ENCODE measurements around the gene RAB6B.

The RAB6B gene

GRCh38 chr3:133856316-133856715, 39.4 kb downstream of the RAB6B start:
- DNase-seq (ENCODE audit: low spot score), result no peak

GRCh38 chr3:133855772-133856171, 39.9 kb downstream of the RAB6B start:
- DNase-seq (ENCODE audit: low spot score), result no peak

GRCh38 chr3:133855002-133855370, 40.7 kb downstream of the RAB6B start:
- peak; percentile 69 for DNase-seq (ENCODE audit: low spot score)

- no peak for DNase-seq (ENCODE audit: low spot score)
Observed at GRCh38 chr3:133854264-133855001, 41.2 kb downstream of the RAB6B start.

- no peak for DNase-seq (ENCODE audit: low spot score)
Observed at GRCh38 chr3:133853925-133854227, 41.8 kb downstream of the RAB6B start.

- DNase-seq (ENCODE audit: low spot score), result no peak
Observed at GRCh38 chr3:133853063-133853924, 42.4 kb downstream of the RAB6B start.

GRCh38 chr3:133851931-133852330, 43.8 kb downstream of the RAB6B start:
- DNase-seq (ENCODE audit: low spot score), result no peak

GRCh38 chr3:133851266-133851906, 44.3 kb downstream of the RAB6B start:
- DNase-seq (ENCODE audit: low spot score), result no peak

GRCh38 chr3:133850034-133850433, 45.6 kb downstream of the RAB6B start:
- DNase-seq (ENCODE audit: low spot score), result no peak

- no peak for DNase-seq (ENCODE audit: low spot score)
Observed at GRCh38 chr3:133849346-133849745, 46.3 kb downstream of the RAB6B start.

GRCh38 chr3:133845127-133845526, 50.6 kb downstream of the RAB6B start:
- DNase-seq (ENCODE audit: low spot score), result no peak

- DNase-seq (ENCODE audit: low spot score), result no peak
Observed at GRCh38 chr3:133843634-133844033, 52.0 kb downstream of the RAB6B start.

GRCh38 chr3:133842158-133842557, 53.5 kb downstream of the RAB6B start:
- no peak for DNase-seq (ENCODE audit: low spot score)

GRCh38 chr3:133841196-133841595, 54.5 kb downstream of the RAB6B start:
- DNase-seq (ENCODE audit: low spot score), result no peak

GRCh38 chr3:133840767-133841166, 54.9 kb downstream of the RAB6B start:
- no peak for DNase-seq (ENCODE audit: low spot score)

- no peak for DNase-seq (ENCODE audit: low spot score)
Observed at GRCh38 chr3:133840055-133840737, 55.5 kb downstream of the RAB6B start.

GRCh38 chr3:133838916-133839800, 56.5 kb downstream of the RAB6B start:
- DNase-seq (ENCODE audit: low spot score), result no peak

GRCh38 chr3:133838296-133838789, 57.3 kb downstream of the RAB6B start:
- DNase-seq (ENCODE audit: low spot score), result no peak

- DNase-seq (ENCODE audit: low spot score), result no peak
Observed at GRCh38 chr3:133837487-133838295, 58.0 kb downstream of the RAB6B start.

GRCh38 chr3:133836497-133837158, 59.1 kb downstream of the RAB6B start:
- DNase-seq (ENCODE audit: low spot score), result no peak
